Astrocyte of the cerebellum (primary cell): ENCODE data around the gene GRAMD4.

Source experiments
- DNase-seq: peaks from one replicate; pipeline ENCODE4 v3.0.0-alpha.2; 2011; ENCODE audit warnings: low read depth
- H3K4me3 ChIP-seq: 2 replicates; pipeline ENCODE4 v1.5.1; 2011; ENCODE audit warnings: mild to moderate bottlenecking, low read depth, low read length, moderate library complexity
- CTCF ChIP-seq: IDR thresholded peaks from 2 replicates; pipeline ENCODE4 v1.5.1; 2012; ENCODE audit warnings: low read length, low read depth, moderate library complexity, mild to moderate bottlenecking; ENCODE audit errors: missing control alignments
- in situ Hi-C: cut with HindIII; loops from 2 replicates; pipeline ENCODE4 v1.10.0; 2017; ENCODE audit warnings: low sequenced_read_pairs

Gene GRAMD4

GRCh38 chr22:46706060-46706459, 85.9 kb downstream of the GRAMD4 start:
- DNase-seq = no peak
- TF ChIP-seq CTCF = no peak
- no peak overlapping the region for H3K4me3 ChIP-seq
- in situ Hi-C loops = no loop called here

- DNase-seq = no peak
- in situ Hi-C loops = no loop called here
- H3K4me3 ChIP-seq = no peak overlapping the region
- TF ChIP-seq CTCF = no peak
Measured at GRCh38 chr22:46707305-46707704, 87.1 kb downstream of the GRAMD4 start.

DNA sequence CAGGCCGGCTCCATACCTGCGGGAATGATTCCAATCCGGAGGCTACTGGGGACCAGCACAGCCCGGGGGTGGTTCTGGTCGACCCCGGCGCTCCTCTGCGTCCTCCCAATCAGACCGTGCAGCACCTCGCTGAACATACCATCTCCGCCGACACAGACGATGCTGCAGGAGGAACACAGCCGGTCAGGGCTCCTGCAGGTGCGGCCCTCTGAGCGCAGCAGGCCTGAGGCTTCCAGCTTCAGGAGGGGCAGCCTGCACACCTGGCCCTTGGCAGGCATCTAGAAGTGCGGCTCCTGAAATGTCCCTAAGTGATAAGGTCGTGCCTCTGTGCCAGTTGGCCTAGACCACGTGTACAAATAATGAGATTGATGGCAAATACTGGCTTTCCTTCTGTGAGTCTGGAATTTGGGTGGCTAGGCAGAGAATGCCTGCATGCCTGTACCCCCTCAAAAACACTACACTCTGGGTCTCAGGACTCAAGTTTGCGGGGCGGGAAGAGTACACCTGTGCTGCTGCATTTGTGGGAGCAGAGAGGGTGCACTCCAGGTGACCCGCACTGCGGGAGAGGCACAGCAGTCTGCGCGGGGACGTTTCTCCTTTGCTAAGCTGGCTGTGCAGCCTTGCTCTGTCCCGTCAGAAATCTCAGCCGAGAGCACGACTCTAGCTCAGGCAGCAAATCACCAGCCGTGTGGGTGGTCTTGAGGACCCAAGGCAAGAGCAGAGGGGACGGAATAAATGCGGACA, 87.8 kb downstream of the GRAMD4 start:
- no peak overlapping the region for H3K4me3 ChIP-seq
- TF ChIP-seq CTCF = no peak
- DNase-seq = no peak
- in situ Hi-C loops = no loop called here

DNA sequence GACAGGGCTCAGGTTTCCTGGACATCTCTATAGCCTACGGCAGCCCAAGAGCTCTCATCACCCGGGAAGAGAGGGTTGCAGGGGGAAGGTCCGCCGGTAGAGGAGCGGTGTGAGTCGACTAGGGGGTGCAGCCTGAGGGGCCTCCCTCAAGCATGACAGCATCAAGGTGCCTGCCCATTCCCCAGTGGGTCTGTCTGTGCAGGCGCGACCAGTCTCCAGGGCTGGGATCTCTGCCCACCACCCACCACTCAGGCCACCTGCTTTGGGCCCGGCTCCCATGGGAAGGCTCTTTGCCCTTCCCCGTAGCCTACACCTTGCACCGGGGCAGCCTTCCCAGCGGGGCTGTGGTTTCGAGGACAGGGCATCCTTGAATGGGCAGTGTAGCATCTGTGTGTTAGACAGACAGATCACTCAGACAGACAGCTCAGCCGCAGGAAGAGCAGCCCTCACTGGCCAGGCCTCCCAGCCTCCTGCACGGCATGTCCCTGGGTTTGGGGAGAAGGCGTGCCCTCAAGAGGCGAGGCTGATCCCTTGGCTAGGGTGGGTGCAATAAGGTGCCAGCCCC, 88.7 kb downstream of the GRAMD4 start:
- no peak overlapping the region for H3K4me3 ChIP-seq
- no peak for TF ChIP-seq CTCF
- in situ Hi-C loops = no loop called here
- DNase-seq = no peak

GRCh38 chr22:46710806-46711205, 90.6 kb downstream of the GRAMD4 start:
- TF ChIP-seq CTCF = no peak
- no peak for DNase-seq
- no peak overlapping the region for H3K4me3 ChIP-seq
- in situ Hi-C loops = no loop called here

DNA sequence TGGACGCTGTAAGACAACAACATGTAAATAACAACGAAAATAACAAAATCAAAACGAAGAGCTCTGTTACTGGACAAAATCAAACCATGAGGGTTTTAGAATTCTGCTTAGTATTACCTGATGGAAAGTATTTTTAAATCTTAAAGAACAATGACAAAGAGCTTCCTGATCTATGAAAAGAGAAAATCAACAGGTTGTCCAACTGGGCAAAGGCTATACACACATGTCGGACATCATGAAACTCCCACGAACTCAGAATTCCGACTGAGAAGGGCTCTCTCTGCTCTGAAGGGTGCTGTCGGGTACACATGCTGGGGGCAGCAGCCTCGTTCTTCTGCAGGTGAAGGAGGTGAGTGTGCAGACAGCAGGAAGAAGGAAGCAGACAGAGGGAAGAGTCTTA, 92.1 kb downstream of the GRAMD4 start:
- DNase-seq = no peak
- TF ChIP-seq CTCF = no peak
- H3K4me3 ChIP-seq = no peak overlapping the region
- in situ Hi-C loops = no loop called here
